ENCODE data around the gene TSPYL1.
"Not testable (repeated sequence)": the region's sequence is repeated elsewhere in the genome, so short reads cannot be mapped to it uniquely, and the experiment has no call there.

The TSPYL1 gene

GRCh38 chr6:116279232-116280160, at the start of gene TSPYL1:
Gene TSPYL1 (minus strand): TSS chr6:116279930. CDS start chr6:116279830, 100 bp downstream.
- DNase-seq (ENCODE audit: low read depth) = peak; percentile 97

- peak; percentile 42 for DNase-seq (ENCODE audit: low read depth)
Measured at GRCh38 chr6:116329156-116329555, 49.4 kb upstream of the TSPYL1 start.

DNA sequence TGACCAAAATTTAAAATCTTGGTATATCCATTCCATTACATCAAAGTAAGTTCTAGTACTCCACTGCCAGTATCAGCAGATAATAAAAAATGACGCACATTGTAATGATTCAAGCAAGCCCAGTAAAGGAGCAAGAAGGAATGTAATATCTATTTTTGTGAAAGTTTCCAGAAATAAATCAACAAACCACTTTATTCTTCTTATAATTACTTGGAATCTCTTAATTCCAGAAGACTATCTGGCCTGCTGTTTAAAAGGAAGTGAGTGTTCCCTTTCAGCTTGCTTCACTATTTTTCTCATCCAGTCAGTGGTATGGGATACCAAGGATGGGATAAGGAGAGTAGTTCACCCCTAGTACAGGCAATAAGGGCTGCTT, 48.8 kb upstream of the TSPYL1 start:
- peak; percentile 66 for DNase-seq (ENCODE audit: low read depth)

GRCh38 chr6:116327803-116328527, 48.2 kb upstream of the TSPYL1 start:
- DNase-seq (ENCODE audit: low read depth) = no peak

DNA sequence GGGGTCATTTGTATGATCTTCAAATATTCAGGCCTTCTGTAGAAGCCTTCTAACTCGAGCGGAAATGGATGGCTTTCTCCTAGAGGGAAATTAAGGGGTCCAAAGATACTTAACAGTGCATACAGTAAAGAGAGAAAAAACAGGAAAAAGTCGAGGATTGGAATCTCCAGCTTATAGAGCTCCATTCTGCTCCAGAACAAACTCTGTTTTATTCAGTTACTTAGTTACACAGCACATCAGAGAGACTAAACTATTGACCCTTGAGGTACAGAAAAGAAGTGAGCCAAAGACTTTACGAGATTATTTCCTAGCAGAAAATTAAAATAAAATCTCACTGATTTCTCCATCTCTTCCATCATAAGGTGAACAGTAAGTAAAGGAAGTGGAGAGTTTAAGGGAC, 47.3 kb upstream of the TSPYL1 start:
- DNase-seq (ENCODE audit: low read depth) = no peak

GRCh38 chr6:116326181-116326671, 46.5 kb upstream of the TSPYL1 start:
- no peak for DNase-seq (ENCODE audit: low read depth)

DNA sequence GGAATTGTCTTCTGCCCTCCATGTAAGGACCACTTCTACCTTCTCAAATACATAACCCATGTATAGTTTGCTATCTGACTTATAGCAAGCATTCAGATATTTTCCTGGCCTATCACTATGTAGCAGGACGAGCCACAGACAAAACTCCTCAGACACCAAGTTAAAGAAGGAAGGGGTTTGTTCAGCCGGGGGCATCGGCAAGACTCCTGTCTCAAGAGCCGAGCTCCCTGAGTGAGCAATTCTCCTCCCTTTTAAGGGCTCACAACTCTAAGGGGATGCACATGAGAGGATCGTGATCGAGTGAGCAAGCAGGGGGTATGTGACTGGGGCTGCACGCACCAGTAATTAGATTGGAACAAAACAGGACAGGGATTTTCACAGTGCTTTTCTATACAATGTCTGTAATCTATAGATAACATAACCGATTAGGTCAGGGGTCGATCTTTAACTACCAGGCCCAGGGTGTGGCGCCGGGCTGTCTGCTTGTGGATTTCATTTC, 46.0 kb upstream of the TSPYL1 start:
- DNase-seq (ENCODE audit: low read depth) = not testable (repeated sequence)

GRCh38 chr6:116323863-116324262, 44.1 kb upstream of the TSPYL1 start:
- no peak for DNase-seq (ENCODE audit: low read depth)

DNA sequence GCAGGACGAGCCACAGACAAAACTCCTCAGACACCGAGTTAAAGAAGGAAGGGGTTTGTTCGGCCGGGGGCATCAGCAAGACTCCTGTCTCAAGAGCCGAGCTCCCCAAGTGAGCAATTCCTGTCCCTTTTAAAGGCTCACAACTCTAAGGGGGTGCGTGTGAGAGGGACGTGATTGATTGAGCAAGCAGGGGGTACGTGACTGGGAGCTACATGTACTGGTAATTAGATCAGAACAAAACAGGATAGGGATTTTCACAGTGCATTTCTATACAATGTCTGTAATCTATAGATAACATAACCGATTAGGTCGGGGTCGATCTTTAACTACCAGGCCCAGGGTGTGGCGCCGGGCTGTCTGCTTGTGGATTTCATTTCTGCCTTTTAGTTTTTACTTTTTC, 42.2 kb upstream of the TSPYL1 start:
- DNase-seq (ENCODE audit: low read depth) = not testable (repeated sequence)

DNA sequence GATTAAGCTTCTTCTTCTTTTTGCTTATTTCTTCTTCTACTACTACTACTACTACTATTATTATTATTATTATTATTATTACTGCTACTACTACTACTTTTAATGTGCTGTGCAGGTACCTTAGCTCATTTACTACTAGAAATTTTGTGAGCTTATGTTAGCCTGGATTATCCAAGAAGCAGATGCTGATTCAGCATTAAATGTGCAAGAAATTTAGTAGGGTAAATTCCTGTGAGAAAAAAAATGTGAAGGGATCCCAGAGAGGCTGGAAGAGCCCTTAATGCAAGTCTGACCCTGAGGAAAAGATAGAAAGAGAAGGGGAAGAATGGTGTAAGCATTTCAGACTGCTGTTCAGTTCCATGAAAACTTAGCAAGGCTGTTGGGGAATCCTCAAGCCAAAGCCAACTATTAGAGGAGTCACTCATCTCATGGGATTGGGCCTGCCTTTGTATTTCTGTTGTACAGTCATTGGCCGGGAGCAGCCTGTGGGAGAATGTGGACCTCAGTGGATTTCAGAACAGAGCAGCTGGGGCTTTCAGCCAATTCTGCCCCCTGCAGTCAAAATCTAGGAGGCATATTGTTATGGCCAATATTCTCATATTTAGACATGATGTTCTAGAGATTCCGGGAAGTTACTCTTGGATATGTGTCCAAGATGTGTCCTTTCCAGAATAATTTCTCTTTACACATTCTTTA, 37.2 kb upstream of the TSPYL1 start:
- no peak for DNase-seq (ENCODE audit: low read depth)

GRCh38 chr6:116314878-116315277, 35.1 kb upstream of the TSPYL1 start:
- DNase-seq (ENCODE audit: low read depth) = no peak

DNA sequence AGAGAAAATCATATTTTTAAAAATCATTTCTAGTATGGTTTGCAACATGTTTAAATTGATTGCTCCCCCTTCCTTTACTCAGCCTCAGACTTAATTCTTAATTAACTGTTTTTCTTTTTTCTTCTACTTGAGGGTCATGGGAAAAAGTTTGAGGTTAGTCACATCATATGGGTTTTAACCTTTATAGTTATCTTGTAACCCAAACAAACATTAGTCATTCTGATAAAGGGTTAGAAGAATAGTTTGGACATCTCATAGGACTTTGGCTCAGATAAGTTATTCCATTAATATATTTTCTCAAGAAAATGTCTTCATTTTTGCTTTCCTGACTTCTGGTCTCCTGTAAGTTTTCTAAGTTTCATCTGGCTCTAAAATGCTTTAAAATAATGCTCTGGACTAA, 34.5 kb upstream of the TSPYL1 start:
- peak; percentile 48 for DNase-seq (ENCODE audit: low read depth)

DNA sequence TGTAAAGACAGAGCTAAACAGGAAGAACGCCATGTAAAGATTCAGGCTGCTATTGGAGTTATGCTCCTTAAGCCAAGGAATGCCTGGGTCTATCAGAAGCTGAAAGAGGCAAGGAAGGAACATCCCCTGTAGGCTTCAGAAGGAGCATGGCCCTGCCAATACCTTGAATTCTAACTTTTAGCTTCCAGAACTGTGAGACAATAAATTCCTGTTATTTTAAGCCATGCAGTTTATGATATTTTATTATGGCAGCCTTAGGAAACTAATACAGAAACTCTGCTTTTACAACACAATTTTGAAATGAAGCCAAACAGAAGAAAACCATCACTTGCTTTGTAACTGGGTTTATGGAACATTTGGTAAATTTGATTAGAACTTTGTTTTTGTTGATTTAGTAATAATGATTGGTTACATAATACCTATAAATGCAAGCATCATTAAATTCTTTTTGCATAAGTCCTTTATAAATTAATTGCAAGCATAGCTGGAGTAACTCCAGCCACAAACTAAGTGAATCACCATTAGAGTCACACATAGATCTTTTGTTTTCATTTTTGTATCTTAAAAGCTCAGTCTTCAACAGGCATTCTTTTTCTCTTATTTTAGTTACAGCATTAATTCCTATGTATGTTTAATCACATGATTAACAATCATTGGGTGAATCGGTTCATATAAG, 33.5 kb upstream of the TSPYL1 start:
- peak; percentile 65 for DNase-seq (ENCODE audit: low read depth)

GRCh38 chr6:116309657-116310056, 29.9 kb upstream of the TSPYL1 start:
- DNase-seq (ENCODE audit: low read depth) = no peak

- no peak for DNase-seq (ENCODE audit: low read depth)
Measured at GRCh38 chr6:116309001-116309400, 29.3 kb upstream of the TSPYL1 start.

DNA sequence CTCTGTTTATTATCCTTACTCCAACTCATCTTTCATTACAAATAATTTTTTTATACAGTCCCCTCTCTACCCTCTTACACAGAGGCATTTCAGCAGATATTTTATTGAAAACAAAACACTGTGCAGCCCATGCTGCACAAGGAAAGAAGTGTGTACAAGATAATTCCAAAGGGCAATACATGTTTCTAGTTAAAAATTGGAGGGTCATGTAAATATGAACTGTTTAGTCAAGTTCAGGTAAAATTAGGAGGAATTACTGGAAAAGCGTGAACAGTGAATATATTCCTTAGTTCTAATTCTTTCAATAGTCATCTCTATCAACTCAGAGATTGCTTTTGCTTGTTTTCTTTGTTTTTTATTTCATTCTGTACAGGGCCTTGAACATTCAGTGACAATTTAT, 27.9 kb upstream of the TSPYL1 start:
- no peak for DNase-seq (ENCODE audit: low read depth)

DNA sequence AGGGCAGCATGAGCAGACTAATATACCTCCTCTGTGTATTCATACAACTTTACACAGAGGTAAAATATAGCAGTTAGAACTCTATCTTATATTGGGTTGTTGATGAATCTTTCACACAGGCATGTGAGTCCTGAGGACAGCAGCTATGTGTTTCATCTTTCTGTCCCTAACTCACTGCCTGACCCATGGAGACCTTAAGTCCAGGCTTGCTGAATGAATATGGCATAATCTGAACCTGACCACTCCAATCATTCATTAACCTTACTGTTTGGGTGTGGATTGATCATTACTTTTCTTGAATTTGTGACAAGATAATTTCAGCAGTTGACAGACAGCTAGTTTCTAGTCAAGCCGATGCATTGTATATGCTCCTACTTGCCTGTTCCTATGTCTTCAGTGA, 27.3 kb upstream of the TSPYL1 start:
- no peak for DNase-seq (ENCODE audit: low read depth)

- DNase-seq (ENCODE audit: low read depth) = no peak
Measured at GRCh38 chr6:116304538-116305097, 24.9 kb upstream of the TSPYL1 start.

DNA sequence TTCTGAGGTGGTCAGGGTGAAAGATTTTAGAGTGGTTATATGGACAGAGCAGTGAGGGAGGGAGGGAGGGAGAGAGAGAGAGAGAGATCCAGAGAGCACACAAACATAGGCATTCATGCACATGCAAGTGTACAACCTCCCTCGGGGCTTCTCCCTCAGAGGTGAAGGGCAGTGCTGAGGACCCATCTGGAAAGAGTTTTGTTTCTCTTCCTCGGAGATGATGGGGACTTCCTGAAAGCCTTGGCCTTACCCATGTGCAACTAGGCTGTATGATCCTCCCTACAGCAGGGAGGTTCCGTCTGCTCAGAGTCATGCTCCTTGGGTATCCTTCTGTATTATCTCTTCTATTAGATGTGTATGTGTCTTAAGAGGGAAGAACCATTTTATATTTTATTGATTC, 21.4 kb upstream of the TSPYL1 start:
- DNase-seq (ENCODE audit: low read depth) = no peak

- DNase-seq (ENCODE audit: low read depth) = no peak
Measured at GRCh38 chr6:116300566-116300965, 20.8 kb upstream of the TSPYL1 start.

DNA sequence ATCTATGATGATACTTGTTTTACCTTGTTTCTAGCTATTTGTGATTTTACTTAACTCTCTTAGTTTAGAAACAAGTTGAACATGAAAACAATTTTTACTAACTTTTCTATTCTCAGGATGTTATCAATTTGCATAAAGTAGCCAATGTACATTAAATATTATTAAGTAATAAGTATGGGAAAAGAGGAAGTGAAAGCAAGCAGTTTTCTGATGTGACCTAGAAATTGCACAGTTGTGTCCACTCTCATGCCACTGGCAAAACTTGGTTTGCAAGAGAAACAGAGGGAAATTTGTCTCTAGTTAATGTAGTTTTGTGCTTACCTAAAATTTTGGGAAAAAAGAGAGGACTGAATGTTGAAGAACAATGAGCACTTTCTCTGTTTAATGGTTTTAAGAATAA, 19.2 kb upstream of the TSPYL1 start:
- DNase-seq (ENCODE audit: low read depth) = no peak

Data from EH (cell line).